Right kidney (tissue), 1 donor: Measurements from ENCODE around the gene EFCAB12.
"Not testable (repeated sequence)": the region's sequence is repeated elsewhere in the genome, so short reads cannot be mapped to it uniquely, and the experiment has no call there.

Experiments used
- DNase-seq: peaks from one replicate; pipeline ENCODE4 v3.0.0-alpha.2; 2016

The EFCAB12 gene

GRCh38 chr3:129421236-129421883, 7.1 kb downstream of the EFCAB12 start:
- no peak for DNase-seq

- no peak for DNase-seq
These were observed 9.0 kb downstream of the EFCAB12 start for GRCh38 chr3:129419476-129419875.

GRCh38 chr3:129418041-129418973, 10.1 kb downstream of the EFCAB12 start:
- no peak for DNase-seq

GRCh38 chr3:129417326-129417725, 11.1 kb downstream of the EFCAB12 start:
- no peak for DNase-seq

GRCh38 chr3:129416415-129416814, 12.0 kb downstream of the EFCAB12 start:
- DNase-seq, result no peak

GRCh38 chr3:129415830-129416229, 12.6 kb downstream of the EFCAB12 start:
- no peak for DNase-seq

- DNase-seq, result no peak
These were observed 13.1 kb downstream of the EFCAB12 start for GRCh38 chr3:129415378-129415777.

- DNase-seq, result no peak
These were observed 14.5 kb downstream of the EFCAB12 start for GRCh38 chr3:129413687-129414506.

GRCh38 chr3:129413238-129413637, 15.2 kb downstream of the EFCAB12 start:
- not testable (repeated sequence) for DNase-seq

- DNase-seq, result no peak
These were observed 15.8 kb downstream of the EFCAB12 start for GRCh38 chr3:129412542-129413198.

- DNase-seq, result no peak
These were observed 17.5 kb downstream of the EFCAB12 start for GRCh38 chr3:129410971-129411370.

GRCh38 chr3:129409541-129409940, 18.9 kb downstream of the EFCAB12 start:
- no peak for DNase-seq

- DNase-seq, result no peak
These were observed 23.8 kb downstream of the EFCAB12 start for GRCh38 chr3:129404610-129405009.

GRCh38 chr3:129404130-129404529, 24.3 kb downstream of the EFCAB12 start:
- no peak for DNase-seq

- DNase-seq, result no peak
These were observed 25.0 kb downstream of the EFCAB12 start for GRCh38 chr3:129403450-129403849.

GRCh38 chr3:129402616-129403015, 25.8 kb downstream of the EFCAB12 start:
- no peak for DNase-seq

- no peak for DNase-seq
These were observed 26.2 kb downstream of the EFCAB12 start for GRCh38 chr3:129402210-129402609.

GRCh38 chr3:129399895-129400357, 28.5 kb downstream of the EFCAB12 start:
- no peak for DNase-seq

- peak; percentile 92 for DNase-seq
These were observed 29.1 kb downstream of the EFCAB12 start for GRCh38 chr3:129399145-129399894.

GRCh38 chr3:129398803-129399144, 29.7 kb downstream of the EFCAB12 start:
- no peak for DNase-seq
